KMS-11 (cell line): ENCODE measurements around the gene LSAMP.

Source experiments
- H2AFZ ChIP-seq: fragments of 200-600 bp; sonication (generic); 2 replicates; pipeline ENCODE4 v1.6.1; 2016; ENCODE audit warnings: antibody characterized with exemption, mixed run types, low read depth
- H3K27ac ChIP-seq: fragments of 200-600 bp; sonication (generic); 2 replicates; pipeline ENCODE4 v1.6.1; 2016; ENCODE audit warnings: mild to moderate bottlenecking, mixed run types
- H3K27me3 ChIP-seq: fragments of 200-600 bp; sonication (generic); 2 replicates; pipeline ENCODE4 v1.6.1; 2017; ENCODE audit warnings: mild to moderate bottlenecking, low read depth, mixed run types, moderate library complexity; ENCODE audit not compliant: insufficient read depth
- H3K36me3 ChIP-seq: fragments of 200-600 bp; sonication (generic); 2 replicates; pipeline ENCODE4 v1.6.1; 2017; ENCODE audit warnings: mild to moderate bottlenecking, mixed run types; ENCODE audit not compliant: insufficient read depth
- H3K4me1 ChIP-seq: fragments of 200-600 bp; sonication (generic); 2 replicates; pipeline ENCODE4 v1.6.1; 2016; ENCODE audit warnings: mild to moderate bottlenecking, low read depth, mixed run types; ENCODE audit not compliant: poor library complexity, severe bottlenecking
- H3K4me2 ChIP-seq: fragments of 200-600 bp; sonication (generic); 2 replicates; pipeline ENCODE4 v1.7.0; 2016; ENCODE audit warnings: mild to moderate bottlenecking, mixed run types
- H3K4me3 ChIP-seq: fragments of 200-600 bp; sonication (generic); IDR thresholded peaks from 2 replicates; pipeline ENCODE4 v1.6.1; 2017; ENCODE audit warnings: low read depth, low read length, mixed read lengths; ENCODE audit not compliant: insufficient read depth
- H3K79me2 ChIP-seq: fragments of 200-600 bp; sonication (generic); 2 replicates; pipeline ENCODE4 v1.6.1; 2016; ENCODE audit warnings: low read depth, mixed run types; ENCODE audit not compliant: insufficient read depth
- H3K9ac ChIP-seq: fragments of 200-600 bp; sonication (generic); 2 replicates; pipeline ENCODE4 v1.6.1; 2016; ENCODE audit warnings: mild to moderate bottlenecking, mixed run types
- H4K20me1 ChIP-seq: fragments of 200-600 bp; sonication (generic); 2 replicates; pipeline ENCODE4 v1.6.1; 2016; ENCODE audit warnings: mild to moderate bottlenecking, mixed run types; ENCODE audit not compliant: insufficient read depth
- TF ChIP-seq, protein P1 (sequence below): fragments of 200-600 bp; sonication (generic); conservative IDR thresholded peaks from 2 replicates; pipeline ENCODE4 v1.6.1; 2017; ENCODE audit warnings: low read depth, mild to moderate bottlenecking, antibody characterized with exemption, low read length, moderate library complexity, mixed read lengths

LSAMP gene

DNA sequence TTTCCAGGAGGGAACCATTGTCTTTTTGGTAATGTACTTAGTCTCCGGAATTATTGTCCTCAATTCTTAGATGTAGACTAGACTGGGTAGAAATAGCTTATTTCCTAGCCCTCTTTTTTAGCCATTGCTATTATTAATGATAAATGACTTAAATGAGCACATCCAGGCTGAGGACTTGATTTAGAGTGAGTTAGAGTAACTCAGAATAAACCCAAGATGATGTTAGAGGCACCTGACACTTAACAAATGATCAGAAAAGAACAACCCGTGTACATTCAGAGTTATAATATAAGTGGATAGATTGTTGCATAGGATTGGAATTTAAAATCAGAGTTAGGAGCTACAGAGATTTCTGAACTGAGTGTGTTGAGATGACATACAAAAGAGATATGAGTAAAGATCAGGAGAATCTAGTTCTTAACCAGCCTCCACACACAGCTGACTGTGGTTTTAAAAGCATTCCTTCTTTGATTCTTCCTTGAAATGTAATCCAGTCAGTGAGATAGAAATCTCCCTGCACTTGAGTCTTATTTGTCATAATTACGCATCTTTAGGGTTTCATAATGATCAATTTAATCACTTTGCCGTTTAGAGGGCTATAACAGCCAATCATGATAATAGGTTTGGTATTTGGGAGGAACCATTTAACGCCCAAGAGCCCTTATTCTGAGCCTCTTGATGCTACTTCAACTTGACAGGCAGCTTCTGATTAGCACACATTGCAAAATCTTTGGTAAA lies 455.4 kb downstream of the LSAMP start:
- Histone ChIP-seq H4K20me1 (no peaks in the 10 kb centered on the region), H3K4me2 (no peak overlapping the region), H3K27me3 (no peaks in the 10 kb centered on the region), H3K4me3 (no peak overlapping the region), H3K36me3 (no peaks in the 10 kb centered on the region), H3K79me2 (no peaks in the 10 kb centered on the region), H3K4me1 (no peaks in the 10 kb centered on the region), H3K9ac (no peak overlapping the region), H3K27ac (no peak overlapping the region), H2AFZ (no peak overlapping the region)
- TF ChIP-seq, protein P1, sequence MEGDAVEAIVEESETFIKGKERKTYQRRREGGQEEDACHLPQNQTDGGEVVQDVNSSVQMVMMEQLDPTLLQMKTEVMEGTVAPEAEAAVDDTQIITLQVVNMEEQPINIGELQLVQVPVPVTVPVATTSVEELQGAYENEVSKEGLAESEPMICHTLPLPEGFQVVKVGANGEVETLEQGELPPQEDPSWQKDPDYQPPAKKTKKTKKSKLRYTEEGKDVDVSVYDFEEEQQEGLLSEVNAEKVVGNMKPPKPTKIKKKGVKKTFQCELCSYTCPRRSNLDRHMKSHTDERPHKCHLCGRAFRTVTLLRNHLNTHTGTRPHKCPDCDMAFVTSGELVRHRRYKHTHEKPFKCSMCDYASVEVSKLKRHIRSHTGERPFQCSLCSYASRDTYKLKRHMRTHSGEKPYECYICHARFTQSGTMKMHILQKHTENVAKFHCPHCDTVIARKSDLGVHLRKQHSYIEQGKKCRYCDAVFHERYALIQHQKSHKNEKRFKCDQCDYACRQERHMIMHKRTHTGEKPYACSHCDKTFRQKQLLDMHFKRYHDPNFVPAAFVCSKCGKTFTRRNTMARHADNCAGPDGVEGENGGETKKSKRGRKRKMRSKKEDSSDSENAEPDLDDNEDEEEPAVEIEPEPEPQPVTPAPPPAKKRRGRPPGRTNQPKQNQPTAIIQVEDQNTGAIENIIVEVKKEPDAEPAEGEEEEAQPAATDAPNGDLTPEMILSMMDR = no peak

DNA sequence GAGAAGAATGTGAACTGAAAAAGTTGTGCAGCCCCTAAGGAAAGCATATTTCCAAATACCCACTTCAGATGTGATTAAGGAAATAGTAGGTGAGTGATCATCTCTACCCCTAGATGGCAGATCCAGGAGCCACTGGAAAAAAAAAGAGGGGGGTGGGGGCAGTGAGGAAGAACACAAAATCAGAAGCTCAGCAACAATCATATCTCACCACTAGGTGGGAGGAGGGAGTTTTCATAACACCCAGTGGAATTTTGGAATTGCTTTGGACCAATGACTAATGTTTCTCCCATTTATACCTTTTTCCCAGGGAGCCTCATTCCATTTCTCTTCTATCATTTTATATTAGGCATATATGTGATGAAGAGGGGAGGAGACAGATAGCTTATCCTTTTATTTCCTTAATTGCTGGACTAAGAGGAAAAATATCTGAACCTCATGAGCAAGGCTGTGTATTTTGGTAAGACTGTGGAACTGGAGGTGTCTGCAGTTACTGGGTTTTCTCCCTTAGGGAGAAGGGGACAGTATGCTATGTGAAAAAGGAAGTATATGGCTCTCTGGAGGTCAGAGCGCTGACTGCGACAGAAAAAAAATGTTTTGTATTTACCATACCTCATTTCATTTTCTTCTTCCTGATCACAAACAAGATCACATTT lies 458.6 kb downstream of the LSAMP start:
- Histone ChIP-seq H3K4me1 (no peaks in the 10 kb centered on the region), H3K36me3 (no peaks in the 10 kb centered on the region), H3K4me2 (no peak overlapping the region), H3K4me3 (no peak overlapping the region), H3K27ac (no peak overlapping the region), H2AFZ (no peak overlapping the region), H3K27me3 (no peaks in the 10 kb centered on the region), H3K9ac (no peak overlapping the region), H3K79me2 (no peaks in the 10 kb centered on the region), H4K20me1 (no peaks in the 10 kb centered on the region)
- TF ChIP-seq, protein P1 = peak; percentile 52

DNA sequence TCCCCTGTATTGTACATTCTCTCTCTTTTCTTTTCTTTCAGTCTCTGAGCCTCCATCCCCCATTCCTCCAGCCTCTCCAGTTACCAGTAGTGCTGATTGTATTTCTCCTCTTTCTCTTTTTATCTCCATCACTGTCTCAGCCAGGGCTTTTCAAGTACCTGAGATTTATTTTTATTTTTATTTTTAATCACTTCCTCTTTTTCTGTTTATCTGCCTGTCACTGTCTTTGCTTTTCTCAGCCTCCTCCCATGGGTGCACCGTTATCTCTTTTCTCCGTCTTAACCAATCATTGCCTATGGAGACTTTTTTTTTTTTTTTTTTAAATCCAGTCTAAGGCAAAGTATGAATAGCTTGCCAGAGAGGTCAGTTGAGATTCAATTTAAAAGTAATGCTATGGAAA lies 462.7 kb downstream of the LSAMP start:
- H3K4me3 ChIP-seq = no peak overlapping the region
- H3K4me2 ChIP-seq = no peak overlapping the region
- no peaks in the 10 kb centered on the region for H3K4me1 ChIP-seq
- H3K79me2 ChIP-seq = no peaks in the 10 kb centered on the region
- no peak overlapping the region for H3K27ac ChIP-seq
- no peaks in the 10 kb centered on the region for H3K27me3 ChIP-seq
- no peaks in the 10 kb centered on the region for H4K20me1 ChIP-seq
- H3K9ac ChIP-seq = no peak overlapping the region
- no peak overlapping the region for H2AFZ ChIP-seq
- TF ChIP-seq, protein P1 = no peak
- H3K36me3 ChIP-seq = no peaks in the 10 kb centered on the region

DNA sequence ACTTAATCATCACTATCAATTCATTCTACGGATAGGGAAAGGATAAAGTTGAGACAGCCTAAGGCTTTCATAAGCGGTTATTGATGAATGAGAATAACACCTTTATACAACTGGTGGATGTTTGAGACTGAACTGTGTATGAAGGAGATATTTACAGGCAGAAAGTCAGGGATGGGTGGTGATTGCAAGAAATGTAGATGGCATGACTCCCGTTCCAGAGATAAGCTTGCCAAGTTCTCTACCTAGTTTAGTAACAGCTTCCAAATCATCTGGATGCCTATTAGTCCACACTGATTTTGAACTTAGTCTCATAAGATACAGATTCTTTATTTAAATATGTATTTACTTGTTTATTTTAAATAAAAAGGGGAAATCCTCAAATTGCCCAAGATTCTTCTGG lies 463.2 kb downstream of the LSAMP start:
- H3K36me3 ChIP-seq = no peaks in the 10 kb centered on the region
- H3K27ac ChIP-seq = no peak overlapping the region
- H3K4me1 ChIP-seq = no peaks in the 10 kb centered on the region
- no peaks in the 10 kb centered on the region for H3K79me2 ChIP-seq
- no peaks in the 10 kb centered on the region for H4K20me1 ChIP-seq
- H3K9ac ChIP-seq = no peak overlapping the region
- no peak overlapping the region for H3K4me3 ChIP-seq
- H2AFZ ChIP-seq = no peak overlapping the region
- no peak overlapping the region for H3K4me2 ChIP-seq
- TF ChIP-seq, protein P1 = no peak
- H3K27me3 ChIP-seq = no peaks in the 10 kb centered on the region
